Stimulated activated effector memory CD8-positive, alpha-beta T cell treated with anti-CD3 and anti-CD28 coated beads, Interleukin-12 subunit alpha, Interleukin-12 subunit beta, amount 100 ng/mL, for 72 hours (primary cell): ENCODE results near the gene FSCN2.

Experiments used
- ATAC-seq: fragments of 150-1000 bp; cut with Tn5 transposase; 2 replicates; pipeline ENCODE4 v1.10.0; 2021
- DNase-seq, 2 donors: peaks; one replicate each; pipeline ENCODE4 v3.0.0; 2021 to 2022; ENCODE audit warnings: low spot score in 2 of 2
- H3K27ac Mint-ChIP-seq: one replicate; pipeline ENCODE4 v1.8.0; 2022; ENCODE audit warnings: mild to moderate bottlenecking, mixed read lengths
- H3K36me3 Mint-ChIP-seq: one replicate; pipeline ENCODE4 v1.8.0; 2022; ENCODE audit warnings: mild to moderate bottlenecking, mixed read lengths
- H3K4me1 Mint-ChIP-seq: one replicate; pipeline ENCODE4 v1.8.0; 2022; ENCODE audit warnings: mixed read lengths
- H3K4me3 Mint-ChIP-seq: one replicate; pipeline ENCODE4 v1.8.0; 2022; ENCODE audit warnings: mild to moderate bottlenecking, mixed read lengths
- H3K9me3 Mint-ChIP-seq: one replicate; pipeline ENCODE4 v1.8.0; 2022; ENCODE audit warnings: mixed read lengths

Gene FSCN2

DNA sequence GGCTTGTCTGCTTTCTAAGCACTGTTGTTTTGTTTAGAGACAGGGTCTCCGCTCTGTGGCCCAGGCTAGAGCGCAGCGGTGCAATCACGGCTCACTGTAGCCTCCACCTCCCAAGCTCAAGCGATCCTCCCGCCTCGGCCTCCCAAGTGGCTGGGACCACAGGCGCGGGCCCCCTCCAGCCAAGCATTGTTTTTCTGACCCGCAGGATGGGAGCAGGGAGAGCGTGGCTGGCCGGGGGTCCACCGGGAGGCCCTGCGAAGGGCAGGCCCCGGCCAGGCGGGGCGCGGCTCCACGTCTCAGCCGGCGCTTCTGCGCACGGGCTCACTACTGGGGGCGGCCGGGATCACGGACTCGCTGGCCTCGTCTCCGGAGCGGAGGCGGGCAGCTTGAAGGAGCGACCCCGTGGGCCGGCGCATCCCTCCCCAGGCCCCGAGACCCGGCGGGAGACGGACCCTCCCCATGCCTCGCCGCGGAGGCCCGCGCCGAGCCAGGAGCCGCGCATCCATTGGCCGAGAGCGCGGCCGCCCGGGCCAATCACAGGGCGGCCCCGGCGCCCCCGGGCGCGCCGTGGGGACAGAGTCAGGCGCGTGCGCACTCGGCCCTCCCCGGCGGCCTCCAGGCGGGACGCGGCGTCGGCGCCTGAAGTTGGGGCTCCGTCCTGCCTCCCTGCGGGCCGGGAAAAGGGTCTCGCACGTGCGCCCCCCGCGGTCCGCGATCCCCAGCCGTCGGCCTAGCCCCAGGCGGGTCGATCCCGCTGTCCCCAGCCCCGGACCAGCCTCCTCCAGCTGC lies 40.5 kb upstream of the FSCN2 start:
- peak; percentile 90 for ATAC-seq
- no peaks in the 10 kb centered on the region for H3K9me3 Mint-ChIP-seq
- DNase-seq, result peak; percentile 80 to 83
- no peak overlapping the region for H3K27ac Mint-ChIP-seq
- H3K4me1 Mint-ChIP-seq, result peaks cover 11% of the 10 kb centered on the region
- H3K4me3 Mint-ChIP-seq, result peak overlapping the region; percentile 57
- peaks cover 15% of the 10 kb centered on the region for H3K36me3 Mint-ChIP-seq

DNA sequence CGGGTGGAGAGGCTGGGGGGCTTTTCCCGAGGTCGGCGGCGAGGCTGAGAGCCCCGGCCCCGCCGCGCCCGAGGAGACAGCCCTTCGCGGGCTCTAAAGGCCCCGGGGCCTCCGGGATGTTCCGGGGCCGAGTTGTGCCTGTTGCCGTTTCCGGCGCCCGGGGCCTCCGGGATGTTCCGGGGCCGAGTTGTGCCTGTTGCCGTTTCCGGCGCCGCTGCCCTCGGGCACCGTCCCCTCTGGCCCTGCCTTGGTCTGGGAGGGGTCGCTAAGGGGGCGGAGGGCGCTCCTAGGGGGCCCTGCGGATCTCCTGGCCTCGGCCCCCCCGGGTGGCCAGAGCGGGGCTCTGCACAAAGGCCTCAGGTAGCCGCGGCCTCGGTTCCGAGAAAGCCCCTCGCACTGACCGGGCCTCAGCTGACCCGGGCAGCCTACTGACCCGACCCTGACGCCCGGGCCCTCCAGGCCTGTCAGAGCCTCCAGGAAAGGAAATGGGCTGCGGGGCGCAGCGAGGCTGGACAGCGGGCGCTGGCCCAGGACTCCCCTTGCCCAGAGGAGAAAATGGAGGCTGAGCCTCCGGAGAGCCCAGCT lies 39.8 kb upstream of the FSCN2 start:
- H3K9me3 Mint-ChIP-seq, result no peaks in the 10 kb centered on the region
- peak overlapping the region; percentile 57 for H3K4me3 Mint-ChIP-seq
- H3K27ac Mint-ChIP-seq, result no peak overlapping the region
- H3K4me1 Mint-ChIP-seq, result peaks cover 7% of the 10 kb centered on the region
- H3K36me3 Mint-ChIP-seq, result peaks cover 11% of the 10 kb centered on the region
- ATAC-seq (peak; percentile 4), DNase-seq (no peak)

DNA sequence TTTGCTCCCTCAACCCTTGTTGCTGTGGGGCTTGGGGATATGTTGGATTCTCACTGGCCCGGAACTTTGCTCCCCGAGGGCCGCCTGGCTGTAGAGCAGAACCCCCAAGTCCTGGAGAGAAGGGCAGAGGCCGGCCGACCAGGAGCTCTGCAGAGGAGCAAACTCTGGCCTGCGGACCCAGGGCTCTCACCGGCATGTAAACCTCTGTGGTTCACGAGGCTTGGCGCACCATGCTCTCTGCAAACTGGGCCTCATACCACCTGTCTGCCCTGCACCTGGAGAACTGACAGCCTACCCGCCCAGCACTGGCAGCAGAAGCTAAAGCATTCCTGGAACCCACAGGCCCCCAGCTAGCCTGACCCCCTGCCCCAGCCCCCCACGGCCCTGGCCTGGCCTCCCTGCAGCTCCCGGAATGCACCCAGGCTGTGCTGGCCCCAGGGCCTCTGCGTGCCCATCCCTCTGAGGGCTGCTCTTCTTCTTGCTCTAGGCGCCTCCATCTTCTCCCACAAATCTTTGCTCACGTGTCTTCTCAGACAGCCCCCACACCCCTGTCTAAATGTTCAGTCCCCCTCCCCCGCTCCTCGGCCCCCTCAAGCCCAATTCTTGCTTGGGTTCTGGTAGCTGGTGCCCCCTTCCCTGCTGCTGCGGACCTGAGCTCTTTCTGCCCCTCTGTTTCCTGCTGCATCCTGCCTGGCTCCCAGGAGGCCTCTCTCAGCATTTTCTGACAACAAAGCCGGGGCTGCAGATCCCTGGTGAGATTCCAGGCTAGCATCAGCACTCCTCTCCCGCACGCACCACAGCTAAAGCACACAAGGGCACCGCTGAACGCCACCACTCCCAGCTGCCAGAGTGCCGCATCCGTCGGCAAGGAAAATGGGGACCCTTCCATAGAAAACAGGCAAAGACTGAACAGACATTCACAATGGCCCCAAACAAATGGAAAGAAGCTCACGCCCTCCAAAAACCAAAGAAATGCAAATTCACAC lies 38.9 kb upstream of the FSCN2 start:
- Mint-ChIP-seq H3K4me1 (peaks cover 7% of the 10 kb centered on the region), H3K9me3 (no peaks in the 10 kb centered on the region), H3K27ac (peak overlapping the region; percentile 79), H3K4me3 (peak overlapping the region; percentile 57), H3K36me3 (peaks cover 11% of the 10 kb centered on the region)
- DNase-seq (no peak), ATAC-seq (no peak)

DNA sequence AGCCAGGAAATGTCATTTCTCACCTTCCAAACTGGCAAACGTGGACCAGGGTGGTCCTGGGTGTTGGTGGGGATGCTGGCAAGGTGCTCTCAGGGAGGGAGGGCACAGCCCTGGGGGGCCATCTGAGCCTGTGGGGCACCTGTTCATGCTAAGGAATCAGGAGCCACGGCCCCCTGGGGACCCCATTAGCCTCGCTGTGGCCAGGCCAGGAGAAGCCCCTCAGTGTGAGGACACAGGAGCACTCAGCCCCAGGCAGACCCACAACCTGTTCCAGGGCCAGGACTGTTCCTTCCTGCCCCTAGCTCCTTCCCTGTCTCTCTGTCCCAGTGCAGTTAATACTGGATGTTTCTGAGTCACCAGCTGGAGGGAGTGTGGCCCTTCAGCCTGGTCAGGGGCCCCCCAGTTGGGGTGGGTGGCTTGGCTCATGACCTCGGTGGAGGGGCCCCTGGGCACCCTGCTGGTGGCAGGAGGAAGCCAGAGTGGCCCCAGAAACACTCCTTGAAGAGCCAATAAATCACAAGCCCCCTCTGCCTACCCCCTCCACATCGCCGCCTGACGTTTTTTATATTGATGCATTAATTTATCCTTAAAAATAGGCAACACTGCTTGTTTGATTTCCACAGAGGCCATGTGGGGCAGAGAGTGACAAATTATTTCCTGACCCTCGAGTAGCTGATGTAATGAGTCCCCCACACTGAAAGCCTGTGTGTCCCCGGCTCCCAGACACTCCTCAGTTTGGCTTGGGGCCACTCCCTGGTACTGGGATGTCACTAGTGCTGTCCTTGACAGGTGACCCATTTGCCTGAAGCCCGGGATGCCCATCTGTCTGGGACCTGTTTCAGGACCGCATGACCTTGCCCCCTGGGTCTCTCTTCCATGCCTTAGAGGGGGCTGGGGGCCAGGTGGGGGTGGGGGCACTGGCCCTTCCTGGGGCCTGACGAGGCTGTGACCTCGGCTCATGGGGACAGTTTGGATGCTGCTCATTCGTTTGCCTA lies 37.9 kb upstream of the FSCN2 start:
- no peaks in the 10 kb centered on the region for H3K9me3 Mint-ChIP-seq
- peak overlapping the region; percentile 79 for H3K27ac Mint-ChIP-seq
- H3K4me3 Mint-ChIP-seq, result peak overlapping the region; percentile 57
- no peak for DNase-seq
- H3K4me1 Mint-ChIP-seq, result peaks cover 13% of the 10 kb centered on the region
- no peak for ATAC-seq
- H3K36me3 Mint-ChIP-seq, result peaks cover 11% of the 10 kb centered on the region

GRCh38 chr17:81491181-81491581 lies 37.0 kb upstream of the FSCN2 start:
- H3K27ac Mint-ChIP-seq, result no peak overlapping the region
- no peak for ATAC-seq

DNA sequence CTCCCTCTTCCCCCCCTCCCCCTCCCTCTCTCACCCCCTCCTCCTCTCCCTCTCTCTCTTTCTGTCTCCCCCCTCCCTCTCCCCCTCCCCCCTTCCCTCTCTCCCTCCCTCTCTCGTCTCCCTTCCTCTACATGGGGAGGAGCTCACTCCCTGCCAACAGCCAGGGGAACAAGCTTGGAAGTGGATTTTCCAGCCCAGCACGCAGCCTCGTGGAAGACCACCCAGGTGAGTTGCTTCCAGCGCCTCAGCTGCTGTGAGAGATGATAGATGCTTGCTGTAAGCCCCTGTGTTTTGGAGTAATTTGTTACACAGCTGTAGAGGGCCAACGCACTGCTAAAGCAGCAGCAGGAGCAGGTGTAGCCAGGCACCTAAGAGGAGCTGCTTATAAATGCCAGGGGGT lies 36.4 kb upstream of the FSCN2 start:
- H3K9me3 Mint-ChIP-seq, result no peaks in the 10 kb centered on the region
- no peak overlapping the region for H3K27ac Mint-ChIP-seq
- H3K4me1 Mint-ChIP-seq, result peaks cover 13% of the 10 kb centered on the region
- no peak overlapping the region for H3K4me3 Mint-ChIP-seq
- no peak for DNase-seq
- ATAC-seq, result no peak
- H3K36me3 Mint-ChIP-seq, result peaks cover 11% of the 10 kb centered on the region

More at GRCh38 chr17:81491181-81491581, 37.0 kb upstream of the FSCN2 start:
- H3K4me1 Mint-ChIP-seq, result peaks cover 13% of the 10 kb centered on the region
- H3K4me3 Mint-ChIP-seq, result no peak overlapping the region
- no peaks in the 10 kb centered on the region for H3K9me3 Mint-ChIP-seq
- peaks cover 11% of the 10 kb centered on the region for H3K36me3 Mint-ChIP-seq
- no peak for DNase-seq

DNA sequence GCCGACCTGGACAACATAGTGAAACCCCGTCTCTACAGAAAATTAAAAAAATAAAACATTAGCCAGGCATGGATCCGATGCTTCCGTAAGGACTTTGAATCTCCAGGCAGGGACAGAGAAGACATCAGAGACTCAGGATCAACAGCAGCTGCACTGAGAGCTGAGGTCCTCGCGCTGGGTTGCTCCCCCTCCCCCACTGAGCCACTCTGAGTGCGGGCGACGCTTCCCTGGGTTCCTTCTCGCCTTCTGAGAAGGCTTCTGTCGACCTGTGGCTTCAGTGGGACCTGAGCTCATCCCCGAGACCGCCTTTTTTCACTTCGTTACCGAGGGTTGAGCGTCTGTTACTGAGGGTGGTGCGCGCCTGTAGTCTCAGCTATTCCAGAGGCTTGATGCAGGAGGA lies 36.0 kb upstream of the FSCN2 start:
- no peak overlapping the region for H3K27ac Mint-ChIP-seq
- H3K4me1 Mint-ChIP-seq, result peaks cover 13% of the 10 kb centered on the region
- no peak overlapping the region for H3K4me3 Mint-ChIP-seq
- H3K9me3 Mint-ChIP-seq, result no peaks in the 10 kb centered on the region
- ATAC-seq, result no peak
- peaks cover 8% of the 10 kb centered on the region for H3K36me3 Mint-ChIP-seq
- no peak for DNase-seq

GRCh38 chr17:81492706-81493105 lies 35.5 kb upstream of the FSCN2 start:
- no peaks in the 10 kb centered on the region for H3K9me3 Mint-ChIP-seq
- ATAC-seq, result no peak
- H3K4me1 Mint-ChIP-seq, result peaks cover 13% of the 10 kb centered on the region
- DNase-seq, result no peak
- H3K4me3 Mint-ChIP-seq, result no peak overlapping the region
- H3K27ac Mint-ChIP-seq, result no peak overlapping the region
- H3K36me3 Mint-ChIP-seq, result peaks cover 6% of the 10 kb centered on the region

DNA sequence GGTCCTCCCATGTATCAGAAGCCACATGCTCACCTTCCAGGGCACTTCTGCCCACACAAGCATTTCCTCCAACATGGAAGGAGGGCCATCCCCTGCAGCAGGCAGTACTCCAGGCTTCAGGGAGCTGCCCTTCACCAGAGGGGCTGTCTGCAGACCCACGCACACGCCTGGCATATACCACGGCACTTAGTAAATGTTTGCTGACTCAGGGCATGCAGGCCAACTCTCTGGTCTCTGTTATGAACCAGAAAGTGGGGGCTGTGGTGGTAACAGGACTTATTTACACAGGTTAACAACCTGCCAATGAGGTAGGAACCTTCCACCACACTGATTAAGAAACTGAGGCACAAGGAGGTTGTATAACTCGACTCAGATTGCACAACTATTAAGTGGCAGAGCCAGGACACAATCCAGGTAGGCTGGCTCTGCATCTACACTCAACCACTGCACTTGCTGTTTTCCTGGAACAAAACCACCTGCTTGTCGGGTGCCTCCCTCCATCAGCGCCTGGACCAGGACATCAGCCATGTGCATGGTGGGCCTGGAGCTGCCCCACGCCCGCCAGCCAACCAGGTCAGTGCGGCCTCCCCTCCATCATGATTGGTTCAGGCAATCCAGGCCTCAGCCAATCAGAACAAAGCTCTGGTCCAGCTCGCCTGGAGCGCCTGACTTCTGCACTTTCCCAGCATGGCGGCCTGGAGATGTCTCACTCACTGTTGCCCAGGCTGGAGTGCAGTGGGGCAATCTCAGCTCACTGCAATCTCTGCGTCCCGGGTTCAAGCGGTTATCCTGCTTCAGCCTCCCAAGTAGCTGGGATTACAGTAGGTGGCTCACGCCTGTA lies 34.8 kb upstream of the FSCN2 start:
- H3K4me1 Mint-ChIP-seq, result peaks cover 13% of the 10 kb centered on the region

DNA sequence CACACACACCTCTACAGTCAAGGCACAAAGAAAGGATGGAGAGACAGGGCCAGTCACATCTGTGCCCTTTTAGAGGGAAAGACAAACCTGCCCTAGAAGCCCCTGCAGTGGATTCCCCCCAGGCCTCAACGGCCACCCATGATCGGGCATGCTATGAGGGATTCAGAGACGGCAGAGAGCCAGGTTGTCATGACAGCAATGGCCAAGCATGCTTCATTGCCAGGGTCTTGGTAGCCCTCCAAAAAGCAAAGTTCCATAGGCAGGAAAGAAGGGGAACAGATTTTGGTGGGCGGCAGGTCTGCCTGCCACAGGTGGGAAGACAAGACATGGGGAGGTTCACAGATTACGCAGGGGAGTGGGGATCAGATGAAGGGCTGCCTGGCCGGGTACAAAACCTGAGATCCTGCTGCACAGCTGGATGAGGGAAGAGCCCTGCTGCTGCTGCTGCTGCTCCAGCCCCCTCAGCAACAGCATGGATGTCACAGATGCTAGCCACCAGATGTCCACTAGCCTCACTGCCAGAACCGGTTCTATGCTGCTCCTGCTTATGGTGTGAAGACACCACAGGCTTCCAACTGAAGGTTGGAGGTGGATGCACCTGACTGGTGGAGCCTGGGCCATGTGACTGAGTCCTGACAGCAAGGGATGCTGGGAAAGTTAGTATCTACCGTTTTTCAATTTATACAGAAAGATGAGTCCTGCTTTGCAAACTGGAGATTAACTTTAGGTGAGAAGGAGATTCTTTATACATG lies 33.4 kb upstream of the FSCN2 start:
- no peak overlapping the region for H3K4me3 Mint-ChIP-seq
- H3K36me3 Mint-ChIP-seq, result no peaks in the 10 kb centered on the region
- no peak for DNase-seq
- no peaks in the 10 kb centered on the region for H3K9me3 Mint-ChIP-seq
- peaks cover 8% of the 10 kb centered on the region for H3K4me1 Mint-ChIP-seq
- H3K27ac Mint-ChIP-seq, result no peak overlapping the region
- peak; percentile 51 for ATAC-seq

More for the DNA sequence above, 34.8 kb upstream of the FSCN2 start:
- no peak for ATAC-seq
- Mint-ChIP-seq H3K4me3 (no peak overlapping the region), H3K27ac (no peak overlapping the region), H3K9me3 (no peaks in the 10 kb centered on the region), H3K36me3 (peaks cover 6% of the 10 kb centered on the region)
- no peak for DNase-seq

DNA sequence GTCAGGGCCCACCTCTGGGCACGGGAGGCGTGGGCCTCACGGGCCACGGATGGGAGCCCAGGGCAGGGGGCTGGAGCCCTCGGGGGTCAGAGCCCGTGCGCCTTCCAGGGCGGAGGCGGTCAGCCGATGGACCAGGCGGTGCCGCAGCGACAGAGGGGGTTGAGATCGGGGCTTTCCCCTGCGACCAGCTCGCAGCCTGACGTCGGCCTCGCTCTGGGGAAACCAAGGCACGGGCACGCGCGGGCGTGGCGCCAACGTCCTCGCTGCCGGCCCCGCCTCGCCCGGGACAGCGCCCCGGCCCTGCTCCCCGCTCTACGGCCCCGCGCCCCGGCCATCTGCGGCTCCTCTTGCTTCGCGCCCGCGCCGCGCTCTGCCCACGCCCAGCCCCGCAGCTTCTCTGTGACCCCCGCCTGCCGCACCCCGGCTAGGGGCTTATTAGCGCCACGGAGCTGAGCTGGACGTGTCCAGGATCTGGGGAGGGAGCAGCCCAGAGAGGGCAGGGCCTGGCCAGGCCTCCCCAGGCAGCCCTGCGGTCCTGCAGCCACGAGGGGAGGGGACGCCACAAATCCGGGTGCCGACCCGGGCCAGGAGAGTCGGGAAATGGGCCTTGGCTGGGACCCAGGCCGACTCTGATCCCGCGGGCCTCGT lies 29.1 kb upstream of the FSCN2 start:
- H3K36me3 Mint-ChIP-seq, result no peaks in the 10 kb centered on the region
- H3K9me3 Mint-ChIP-seq, result no peaks in the 10 kb centered on the region
- no peak for DNase-seq
- no peak overlapping the region for H3K4me3 Mint-ChIP-seq
- ATAC-seq, result no peak
- no peak overlapping the region for H3K27ac Mint-ChIP-seq
- H3K4me1 Mint-ChIP-seq, result peaks cover 6% of the 10 kb centered on the region

DNA sequence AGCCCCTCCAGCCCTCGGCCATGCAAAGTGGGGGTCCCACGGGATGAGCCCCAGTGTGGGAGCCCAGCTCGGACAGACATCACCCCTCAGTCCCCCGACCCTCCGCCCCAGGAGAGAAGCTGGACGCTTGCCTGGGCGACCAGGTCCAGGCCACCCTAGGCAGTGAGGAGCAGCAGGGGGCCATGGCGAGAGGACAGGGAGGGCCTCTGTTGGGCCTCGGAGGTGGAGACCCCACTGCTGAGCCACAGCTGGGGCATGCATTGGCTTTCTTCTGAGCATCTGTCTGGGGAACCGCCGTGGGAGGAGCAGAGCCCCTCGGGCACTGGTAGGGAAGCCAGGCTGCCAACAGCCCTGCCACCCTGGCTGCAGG lies 28.6 kb upstream of the FSCN2 start:
- Mint-ChIP-seq H3K36me3 (no peaks in the 10 kb centered on the region), H3K27ac (no peak overlapping the region), H3K4me3 (no peak overlapping the region), H3K4me1 (peaks cover 4% of the 10 kb centered on the region), H3K9me3 (no peaks in the 10 kb centered on the region)
- ATAC-seq (peak; percentile 21), DNase-seq (no peak)

DNA sequence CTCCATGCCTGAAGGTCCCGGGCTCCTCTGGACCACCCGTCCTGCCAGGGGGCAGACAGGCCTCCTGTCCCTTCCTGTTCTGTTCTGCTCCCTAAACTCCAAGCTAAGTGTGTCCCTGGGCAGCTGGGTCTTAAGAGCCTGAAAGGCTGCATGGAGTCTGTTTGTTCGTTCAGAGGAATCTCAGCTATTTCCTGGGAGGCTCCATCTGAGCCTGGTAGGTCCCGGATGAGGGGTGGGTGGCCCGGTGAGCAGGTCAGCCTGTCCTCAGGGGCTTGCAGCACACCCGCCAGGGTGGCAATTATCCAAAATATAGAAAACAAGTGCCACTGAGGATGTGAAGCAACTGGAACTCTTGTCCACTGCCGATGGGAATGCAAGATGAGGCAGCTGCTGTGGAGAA lies 28.1 kb upstream of the FSCN2 start:
- no peaks in the 10 kb centered on the region for H3K4me1 Mint-ChIP-seq
- no peaks in the 10 kb centered on the region for H3K9me3 Mint-ChIP-seq
- no peak for DNase-seq
- no peak overlapping the region for H3K4me3 Mint-ChIP-seq
- no peak overlapping the region for H3K27ac Mint-ChIP-seq
- H3K36me3 Mint-ChIP-seq, result no peaks in the 10 kb centered on the region
- ATAC-seq, result no peak
